NCI-H2227 treated with DMSO at 0.1 percent for 48 hours (cell line): Measurements from ENCODE around the gene PLPP7.
A peak's percentile ranks its signal among the peaks of the same experiment; 100 is the strongest.
"Not testable (repeated sequence)": the region's sequence is repeated elsewhere in the genome, so short reads cannot be mapped to it uniquely, and the experiment has no call there.

Experiments used
- DNase-seq: peaks from one replicate; lab custom pipeline; 2025; lab: John Stamatoyannopoulos, UW

Gene PLPP7

DNA sequence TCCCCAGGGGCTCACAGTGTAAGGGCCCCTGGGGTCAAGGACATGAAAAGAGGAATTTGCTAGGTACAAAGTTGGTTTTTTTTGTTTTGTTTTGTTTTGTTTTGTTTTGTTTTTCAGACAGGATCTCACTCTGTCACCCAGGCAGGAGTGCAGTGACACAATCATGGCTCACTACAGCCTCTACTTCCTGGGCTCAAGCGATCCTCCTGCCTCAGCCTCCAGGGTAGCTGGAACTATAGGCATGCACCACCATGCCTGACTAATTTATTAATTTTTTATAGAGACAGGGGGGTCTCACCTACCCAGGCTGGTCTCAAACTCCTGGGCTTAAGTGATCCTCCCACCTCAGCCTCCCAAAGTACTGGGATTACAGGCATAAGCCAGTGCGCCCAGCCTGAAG, 42.5 kb downstream of the PLPP7 start:
- not testable (repeated sequence) for DNase-seq

DNA sequence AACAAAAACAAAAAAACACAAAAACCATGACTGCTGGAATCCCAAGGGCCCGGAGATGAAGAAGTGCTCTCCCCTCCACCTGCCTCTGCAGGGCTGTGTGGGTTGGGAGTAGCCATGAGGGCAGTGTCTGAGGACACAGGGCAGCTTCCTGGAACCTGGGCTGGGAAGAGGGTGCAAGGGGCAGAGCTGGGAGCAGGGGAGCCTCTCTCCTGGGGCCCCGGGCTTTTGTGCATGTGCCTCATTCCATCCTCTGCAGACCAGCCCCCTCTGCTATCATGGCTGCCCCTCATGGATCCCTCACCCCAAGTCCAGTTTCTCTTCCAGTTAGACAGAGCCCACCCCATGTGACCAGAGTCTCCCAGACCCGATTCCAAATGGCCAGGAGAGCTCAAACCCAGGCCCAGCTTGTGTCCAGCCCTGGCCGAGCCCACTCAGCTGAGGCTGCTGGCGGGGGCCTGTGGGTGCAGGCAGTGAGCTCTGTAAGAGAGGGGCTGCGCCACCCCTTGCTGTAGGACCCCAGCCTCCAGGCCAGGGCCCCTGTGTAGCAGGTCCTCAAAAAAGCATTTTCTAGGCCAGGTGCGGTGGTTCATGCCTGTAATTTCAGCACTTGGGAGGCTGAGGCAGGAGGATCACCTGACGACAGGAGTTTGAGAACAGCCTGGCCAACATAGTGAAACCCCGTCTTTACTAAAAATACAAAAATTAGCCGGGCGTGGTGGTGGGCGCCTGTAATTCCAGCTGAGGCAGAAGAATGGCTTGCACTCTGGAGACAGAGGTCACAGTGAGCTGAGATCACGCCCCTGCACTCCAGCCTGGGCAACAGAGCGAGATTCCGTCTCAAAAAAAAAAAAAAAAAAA, 44.5 kb downstream of the PLPP7 start:
- DNase-seq, result no peak

DNA sequence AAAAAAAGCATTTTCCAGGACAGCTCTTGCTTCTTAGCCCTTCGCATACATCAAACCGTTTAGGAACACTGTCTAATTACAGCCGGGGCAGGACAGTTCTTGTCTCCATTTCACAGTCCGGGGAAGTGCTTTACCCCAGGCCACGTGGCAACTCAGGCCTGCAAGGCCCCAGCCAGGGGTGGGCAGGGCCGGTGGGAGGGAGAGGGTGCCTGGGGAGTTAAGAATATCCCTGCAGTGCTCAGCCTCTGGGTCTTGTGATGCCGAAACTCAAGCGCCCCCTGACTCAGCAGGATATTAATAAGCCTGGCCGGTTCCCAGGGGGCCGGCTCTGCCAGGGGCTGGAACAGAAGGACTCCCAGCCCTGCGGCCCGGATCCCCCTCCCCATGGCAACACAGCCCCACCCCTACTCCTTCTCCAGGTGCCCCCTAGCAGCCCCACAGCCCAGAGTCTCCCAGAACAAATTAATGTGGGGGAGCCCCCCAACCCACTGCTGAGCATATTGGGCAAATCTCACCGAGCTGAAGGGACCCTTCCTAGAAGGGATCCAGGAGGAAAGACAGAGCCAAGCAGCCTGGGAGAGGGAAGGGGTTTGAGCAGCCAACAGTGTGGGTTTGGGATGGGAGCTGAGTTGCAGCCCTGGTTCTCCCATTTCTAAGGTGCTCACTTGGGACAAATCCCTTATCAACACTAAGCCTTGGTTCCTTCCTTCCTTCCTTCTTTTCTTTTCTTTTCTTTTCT, 45.3 kb downstream of the PLPP7 start:
- no peak for DNase-seq

DNA sequence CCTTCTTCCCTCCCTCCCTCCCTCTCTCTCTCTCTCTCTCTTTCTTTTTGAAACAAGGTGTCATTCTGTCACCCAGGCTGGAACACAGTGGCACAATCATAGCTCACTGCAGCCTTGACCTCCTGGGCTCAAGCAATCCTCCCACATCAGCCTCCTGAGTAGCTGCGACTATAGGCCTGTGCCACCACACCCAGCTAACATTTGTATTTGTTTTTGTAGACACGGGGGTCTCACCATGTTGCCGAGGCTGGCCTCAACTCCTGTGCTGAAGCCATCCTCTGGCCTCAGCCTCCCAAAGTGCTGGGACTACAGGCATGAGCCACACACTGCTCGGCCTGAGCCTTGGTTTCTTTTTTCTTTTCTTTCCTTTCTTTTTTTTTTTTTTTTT, 45.8 kb downstream of the PLPP7 start:
- DNase-seq, result no peak

DNA sequence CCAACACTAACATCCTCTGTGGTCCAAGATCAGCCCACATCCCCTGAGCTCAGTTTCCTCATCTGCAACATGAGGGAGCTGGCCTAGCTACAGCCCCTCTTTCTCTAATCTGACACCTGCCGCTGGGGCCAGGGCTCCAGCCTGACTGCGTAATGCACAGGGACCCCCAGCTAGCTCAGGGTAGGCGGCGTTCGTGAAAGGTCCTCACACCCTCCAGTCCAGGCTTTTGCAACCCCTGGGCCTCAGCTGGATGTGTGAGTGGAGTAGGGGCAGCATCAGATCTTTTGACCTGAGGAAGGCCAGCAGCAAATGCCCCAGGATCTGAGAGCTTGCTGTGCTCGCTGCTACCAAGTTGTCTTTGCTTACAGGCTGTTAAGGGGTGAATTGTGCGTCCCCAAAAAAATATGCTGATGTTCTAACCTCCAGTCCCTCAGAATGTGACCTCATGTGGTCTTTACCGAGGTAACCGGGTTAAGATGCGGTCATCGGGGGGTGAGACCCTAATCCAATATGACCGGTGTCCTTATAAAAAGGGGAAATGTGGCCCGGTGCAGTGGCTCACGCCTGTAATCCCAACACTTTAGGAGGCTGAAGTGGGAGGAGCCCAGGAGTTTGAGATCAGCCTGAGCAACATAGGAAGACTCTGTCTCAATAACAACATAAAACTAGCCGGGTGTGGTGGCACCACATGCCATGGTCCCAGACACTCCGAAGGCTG, 47.8 kb downstream of the PLPP7 start:
- no peak for DNase-seq

DNA sequence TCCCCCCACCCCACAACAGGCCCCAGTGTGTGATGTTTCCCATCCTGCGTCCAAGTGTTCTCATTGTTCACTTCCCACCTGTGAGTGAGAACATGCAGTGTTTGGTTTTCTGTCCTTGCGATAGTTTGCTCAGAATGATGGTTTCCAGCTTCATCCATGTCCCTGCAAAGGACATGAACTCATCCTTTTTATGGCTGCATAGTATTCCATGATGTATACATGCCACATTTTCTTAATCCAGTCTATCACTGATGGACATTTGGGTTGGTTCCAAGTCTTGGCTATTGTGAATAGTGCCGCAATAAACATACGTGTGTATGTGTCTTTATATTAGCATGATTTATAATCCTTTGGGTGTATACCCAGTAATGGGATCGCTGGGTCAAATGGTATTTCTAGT, 49.7 kb downstream of the PLPP7 start:
- DNase-seq, result not testable (repeated sequence)

DNA sequence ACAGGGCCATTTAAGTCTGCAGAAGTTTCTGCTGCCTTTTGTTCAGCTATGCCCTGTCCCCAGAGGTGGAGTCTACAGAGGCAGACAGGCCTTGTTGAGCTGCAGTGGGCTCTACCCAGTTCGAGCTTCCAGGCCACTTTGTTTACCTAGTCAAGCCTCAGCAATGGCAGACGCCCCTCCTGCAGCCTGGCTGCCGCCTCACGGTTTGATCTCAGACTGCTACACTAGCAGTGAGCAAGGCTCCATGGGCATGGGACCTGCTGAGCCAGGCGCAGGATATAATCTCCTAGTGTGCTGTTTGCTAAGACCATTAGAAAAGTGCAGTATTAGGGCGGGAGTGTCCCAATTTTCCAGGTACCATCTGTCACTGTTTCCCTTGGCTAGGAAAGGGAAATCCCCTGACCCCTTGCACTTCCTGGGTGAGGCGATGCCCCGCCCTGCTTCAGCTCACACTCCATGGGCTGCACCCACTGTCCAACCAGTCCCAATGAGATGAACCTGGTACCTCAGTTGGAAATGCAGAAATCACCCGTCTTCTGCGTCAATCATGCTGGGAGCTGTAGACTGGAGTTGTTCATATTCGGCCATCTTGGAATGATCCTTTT, 55.5 kb downstream of the PLPP7 start:
- DNase-seq, result not testable (repeated sequence)

DNA sequence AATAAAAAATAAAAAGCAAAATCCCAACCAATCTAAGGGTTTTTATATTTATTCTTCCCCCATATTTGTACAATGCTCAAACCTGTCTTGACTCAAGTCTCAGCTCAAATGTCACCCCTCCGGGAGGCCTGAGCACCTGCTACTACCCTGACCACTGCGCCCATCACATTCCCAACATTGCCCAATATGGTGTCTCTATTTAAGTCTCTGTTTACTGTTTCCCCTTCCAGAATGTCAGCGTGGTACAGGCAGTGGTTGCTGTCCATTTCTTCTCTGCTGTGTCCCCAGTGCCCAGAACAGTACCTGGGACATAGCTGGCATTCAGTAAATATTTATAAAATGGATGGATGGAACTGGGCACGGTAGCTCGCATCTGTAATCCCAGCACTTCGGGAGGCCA, 57.0 kb downstream of the PLPP7 start:
- no peak for DNase-seq

DNA sequence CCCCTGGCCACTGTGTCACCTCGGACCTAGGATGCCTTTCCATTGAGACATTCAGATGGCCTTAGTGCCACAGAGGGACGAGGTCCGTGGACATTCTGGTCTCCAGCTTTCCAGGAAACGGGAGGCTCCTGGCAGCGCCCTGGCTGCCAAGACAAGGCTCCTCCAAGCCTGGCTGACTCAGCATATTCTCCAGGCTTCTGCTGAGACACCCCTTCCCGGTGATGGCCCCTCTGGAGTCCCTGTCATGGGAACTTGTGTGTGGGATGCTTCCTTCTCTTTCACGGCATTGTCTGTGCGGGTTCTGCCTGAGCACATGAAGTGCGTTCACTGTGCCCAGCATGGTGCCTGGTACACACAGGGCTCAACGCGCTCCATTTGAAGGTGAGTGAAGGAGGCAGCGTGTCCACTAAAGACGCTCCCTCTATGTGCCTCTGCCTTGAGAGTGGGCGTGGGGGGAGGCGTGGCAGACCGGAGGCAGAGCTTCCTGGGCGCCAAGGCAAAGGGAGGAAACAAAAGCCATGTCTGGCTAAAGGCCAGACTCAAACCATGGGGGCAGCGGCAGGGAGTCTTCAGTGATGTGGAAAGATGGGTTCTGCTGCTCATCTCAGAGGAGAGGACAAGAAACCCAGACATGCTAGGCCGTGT, 58.0 kb downstream of the PLPP7 start:
- DNase-seq, result no peak

DNA sequence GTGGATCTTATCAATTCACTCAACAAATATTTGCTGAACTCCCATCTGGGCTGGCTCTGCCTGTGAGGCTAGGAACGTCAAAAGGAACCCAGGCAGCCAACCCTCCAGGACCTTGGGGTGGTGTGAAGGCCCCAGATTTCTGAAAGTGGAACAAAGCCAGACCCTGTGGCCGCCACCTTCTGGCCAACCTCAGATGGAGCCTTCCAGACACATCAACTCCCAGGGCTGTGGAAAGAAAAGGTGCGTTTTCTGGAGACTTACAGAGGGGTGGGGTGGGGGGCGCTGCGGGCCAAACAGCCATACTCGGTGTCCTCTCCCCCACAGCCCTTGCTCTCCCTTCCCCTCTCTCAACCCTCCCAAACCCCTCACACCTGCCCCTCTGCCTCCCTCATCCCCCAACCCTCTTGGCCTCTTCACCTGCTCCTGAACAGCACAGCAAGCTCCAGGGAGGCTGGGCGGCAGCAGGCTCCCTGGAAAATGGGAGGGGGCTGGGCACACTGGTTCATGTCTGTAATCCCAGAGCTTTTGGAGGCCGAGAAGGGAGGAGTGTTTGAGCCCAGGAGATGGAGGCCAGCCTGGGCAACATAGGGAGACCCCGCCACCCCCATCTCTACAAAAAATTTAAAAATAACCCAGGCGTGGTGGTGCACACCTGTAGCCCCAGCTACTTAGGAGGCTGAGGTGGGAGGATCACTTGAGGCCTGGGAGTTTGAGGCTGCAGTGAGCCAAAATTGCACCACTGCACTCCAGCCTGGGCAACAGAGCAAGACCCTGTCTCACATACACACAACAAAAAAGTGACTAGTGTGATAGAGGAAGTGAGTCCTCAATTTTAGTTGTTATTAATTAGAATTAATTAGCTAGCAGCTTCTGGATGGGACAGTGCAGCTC, 59.4 kb downstream of the PLPP7 start:
- no peak for DNase-seq

DNA sequence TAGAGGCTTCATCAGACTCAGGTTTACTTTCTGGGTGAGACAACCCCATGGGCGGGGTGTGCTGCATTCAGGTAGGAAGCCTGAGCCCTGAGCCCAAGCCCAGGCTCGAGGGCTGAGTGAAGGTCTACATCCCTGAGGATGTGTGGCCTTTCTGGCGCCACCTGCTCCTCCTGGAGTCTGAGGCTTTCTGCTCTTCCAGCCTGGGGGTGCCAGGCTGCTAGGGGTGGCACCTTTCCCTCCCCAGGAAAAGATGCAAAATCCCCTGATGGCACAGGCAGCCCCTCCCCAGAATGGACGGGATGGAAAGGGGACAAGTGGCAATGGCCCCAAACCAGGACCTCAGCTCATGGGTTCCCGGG, 60.0 kb downstream of the PLPP7 start:
- no peak for DNase-seq

DNA sequence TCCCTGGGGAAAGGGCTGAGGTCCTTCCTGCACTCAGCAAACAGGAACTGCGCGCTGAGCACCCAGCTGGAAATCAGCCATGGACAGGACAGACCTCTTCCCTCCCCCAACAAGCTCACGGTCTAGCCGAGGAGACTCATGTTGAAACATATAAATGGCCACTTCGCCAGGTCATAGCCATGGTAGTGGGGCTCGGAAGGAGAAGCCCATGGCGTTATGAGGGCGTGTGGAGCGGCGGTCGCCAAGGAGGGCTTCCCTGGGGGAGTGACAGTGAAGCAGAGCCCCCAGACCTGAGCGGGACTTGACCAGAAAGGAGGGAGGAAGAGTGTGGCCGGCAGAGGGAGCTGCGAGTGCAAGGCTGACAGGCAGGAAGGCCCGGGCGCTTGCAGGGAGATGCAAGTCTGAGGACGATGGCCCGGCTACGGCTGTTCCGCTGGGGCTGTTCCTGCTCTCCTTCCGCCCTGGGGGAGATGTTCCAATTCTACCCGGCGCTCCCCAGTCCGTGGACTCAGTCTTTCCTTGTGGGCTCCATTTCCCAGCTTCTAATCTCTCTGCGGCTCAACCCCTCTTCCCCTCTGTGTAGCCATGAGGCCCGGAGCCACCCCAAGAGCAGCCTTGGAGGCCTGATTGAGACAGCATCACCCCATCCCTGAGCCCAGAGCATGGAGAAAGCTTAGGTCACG, 60.5 kb downstream of the PLPP7 start:
- DNase-seq, result peak; percentile 48

DNA sequence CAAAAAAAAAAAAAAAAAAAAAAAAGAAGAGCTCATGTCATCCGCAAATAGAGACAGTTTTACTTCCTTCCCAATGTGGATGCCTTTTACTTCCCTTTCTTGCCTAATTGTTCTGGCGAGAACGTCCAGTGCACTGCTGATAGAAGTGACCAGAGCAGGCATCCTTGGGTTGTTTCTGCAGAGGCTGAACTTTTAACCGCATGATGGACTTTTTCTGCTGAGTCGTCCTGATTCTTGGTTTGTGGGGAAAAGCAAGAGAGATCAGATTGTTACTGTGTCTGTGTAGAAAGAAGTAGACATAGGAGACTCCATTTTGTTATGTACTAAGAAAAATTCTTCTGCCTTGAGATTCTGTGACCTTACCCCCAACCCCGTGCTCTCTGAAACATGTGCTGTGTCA, 67.0 kb downstream of the PLPP7 start:
- DNase-seq, result not testable (repeated sequence)

DNA sequence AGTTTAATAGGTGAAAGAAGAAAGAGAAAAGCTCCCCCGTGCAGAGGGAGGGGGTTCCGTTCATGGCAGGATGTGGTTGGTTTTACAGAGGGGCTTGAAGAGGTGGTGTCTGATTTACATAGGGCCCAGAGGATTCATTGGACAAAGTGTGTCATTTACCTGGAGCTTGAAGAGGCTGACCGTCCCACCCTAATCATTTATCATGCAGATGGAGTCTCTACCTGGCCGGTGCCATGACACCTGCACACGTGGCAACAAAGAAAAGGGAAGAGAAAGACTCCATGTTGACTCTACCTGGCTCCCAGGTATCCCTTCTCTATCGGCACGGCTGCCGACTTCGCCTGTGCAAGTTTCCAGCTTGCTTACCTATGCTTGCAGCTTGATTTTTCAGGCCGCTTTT, 69.0 kb downstream of the PLPP7 start:
- no peak for DNase-seq
